ENCODE data around the gene NMRAL1.

DNA sequence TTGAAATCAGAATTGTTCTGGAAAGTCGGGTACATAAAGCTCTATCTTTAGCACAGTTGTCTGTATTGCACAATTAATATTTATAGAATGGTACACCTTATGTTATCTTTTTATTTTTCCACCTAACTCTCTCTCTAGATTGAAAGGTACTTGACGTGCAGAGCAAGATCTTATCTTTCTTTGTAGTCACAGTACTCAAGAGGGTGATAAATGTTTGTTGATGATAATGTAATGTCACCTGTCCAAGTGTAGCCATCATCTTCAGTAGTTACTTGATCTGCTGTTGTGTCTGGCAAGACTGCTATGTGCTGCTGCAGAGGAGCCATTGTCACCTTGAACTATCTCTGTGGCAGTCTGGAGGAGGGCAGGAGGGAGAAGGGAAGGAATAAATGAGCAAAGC, 7.1 kb upstream of the NMRAL1 start:
- TF ChIP-seq, protein P1, sequence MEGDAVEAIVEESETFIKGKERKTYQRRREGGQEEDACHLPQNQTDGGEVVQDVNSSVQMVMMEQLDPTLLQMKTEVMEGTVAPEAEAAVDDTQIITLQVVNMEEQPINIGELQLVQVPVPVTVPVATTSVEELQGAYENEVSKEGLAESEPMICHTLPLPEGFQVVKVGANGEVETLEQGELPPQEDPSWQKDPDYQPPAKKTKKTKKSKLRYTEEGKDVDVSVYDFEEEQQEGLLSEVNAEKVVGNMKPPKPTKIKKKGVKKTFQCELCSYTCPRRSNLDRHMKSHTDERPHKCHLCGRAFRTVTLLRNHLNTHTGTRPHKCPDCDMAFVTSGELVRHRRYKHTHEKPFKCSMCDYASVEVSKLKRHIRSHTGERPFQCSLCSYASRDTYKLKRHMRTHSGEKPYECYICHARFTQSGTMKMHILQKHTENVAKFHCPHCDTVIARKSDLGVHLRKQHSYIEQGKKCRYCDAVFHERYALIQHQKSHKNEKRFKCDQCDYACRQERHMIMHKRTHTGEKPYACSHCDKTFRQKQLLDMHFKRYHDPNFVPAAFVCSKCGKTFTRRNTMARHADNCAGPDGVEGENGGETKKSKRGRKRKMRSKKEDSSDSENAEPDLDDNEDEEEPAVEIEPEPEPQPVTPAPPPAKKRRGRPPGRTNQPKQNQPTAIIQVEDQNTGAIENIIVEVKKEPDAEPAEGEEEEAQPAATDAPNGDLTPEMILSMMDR (IDR thresholded peaks at IDR 0.05; ENCODE audit: insufficient read depth, low read depth, low read length): no peak
- no peak for TF ChIP-seq EZH2 (IDR thresholded peaks at IDR 0.05; ENCODE audit: insufficient read depth, low read length)

All from astrocyte (in vitro differentiated cells and primary cell).